ENCODE results near the gene KLHDC2. TPM values are rescaled to one million over a fixed set of nuclear protein-coding genes. Genes with fewer than 3 reads are reported as not detected.

Gene KLHDC2
- total and polyA plus RNA-seq, 2 donors (not counting 3 experiments of a cell fraction or from before 2014, with no cell fraction given): 25.2 to 29.2 TPM

- H3K4me3 ChIP-seq (replicated peaks in 1 of 3; ENCODE audit: insufficient read depth in 1 of 3, low read depth in 1 of 3, low read length in 3 of 3): no peak overlapping the region
- TF ChIP-seq JUN (IDR thresholded peaks at IDR 0.05; ENCODE audit: borderline replicate concordance, insufficient read depth, insufficient read length, low read depth) (no peak), MYC (IDR thresholded peaks at IDR 0.05; ENCODE audit: low read depth, low read length) (no peak), POLR2AphosphoS5 (IDR thresholded peaks at IDR 0.05; ENCODE audit: insufficient read depth, low read depth, low read length) (no peak), GATA2 (IDR thresholded peaks at IDR 0.05; ENCODE audit: insufficient read depth, insufficient read length, low read depth, low read length) (no peak), EZH2 (IDR thresholded peaks at IDR 0.05; ENCODE audit: borderline replicate concordance, low read depth, low read length, severe bottlenecking) (no peak)
- POLR2A ChIA-PET: no interaction called here
- dilution Hi-C loops (cut with MboI; ENCODE audit: extremely low pct_ligation_motif_present, low sequenced_read_pairs): no loop called here
- no peaks in the 10 kb centered on the region for H3K79me2 ChIP-seq (ENCODE audit: control insufficient read depth, insufficient read depth, low read length)
- H3K4me2 ChIP-seq (ENCODE audit: insufficient read depth, low read length): no peak overlapping the region
- H3K27me3 ChIP-seq (ENCODE audit: control insufficient read depth in 2 of 2, insufficient read depth in 2 of 2, low read length in 2 of 2): no peaks in the 10 kb centered on the region
- H3K36me3 ChIP-seq (ENCODE audit: control insufficient read depth in 2 of 2, extremely low read depth in 1 of 2, insufficient read depth in 2 of 2, low read length in 2 of 2): peaks cover 18 to 22% of the 10 kb centered on the region in 2 experiments
- CTCF ChIA-PET: interaction anchor here (1.6 kb wide), 1 partner anchor 9 kb away, joined by 4 read pairs; no protein-coding TSS in a partner anchor
- no peaks in the 10 kb centered on the region for H3K9me3 ChIP-seq (replicated peaks; ENCODE audit: control insufficient read depth, insufficient read depth, low read length)
- no peak overlapping the region for H3K27ac ChIP-seq (ENCODE audit: insufficient read depth, low read depth, low read length)
- H4K20me1 ChIP-seq (replicated peaks; ENCODE audit: control insufficient read depth, extremely low read depth, insufficient read depth, low read length): no peaks in the 10 kb centered on the region
- intact Hi-C loops (cut with micrococcal nuclease): no loop called here
- H3K4me1 ChIP-seq (ENCODE audit: control insufficient read depth, extremely low read depth, insufficient read depth, low read length): no peaks in the 10 kb centered on the region
- H3K9ac ChIP-seq (replicated peaks; ENCODE audit: extremely low read depth, insufficient read depth, low read length): no peak overlapping the region
- no peaks in the 10 kb centered on the region for H3K9me1 ChIP-seq (replicated peaks; ENCODE audit: control insufficient read depth, extremely low read depth, insufficient read depth, low read length)
- FAIRE-seq (no peak), DNase-seq (ENCODE audit: low read depth, low spot score) (no peak)
- BruUV-seq (replicated peaks): no TSS peak
- H2AFZ ChIP-seq (ENCODE audit: low read depth, low read length): no peak overlapping the region
Measured at GRCh38 chr14:49820176-49820575, 52.2 kb downstream of the KLHDC2 start.

GRCh38 chr14:49828640-49829039 is 60.7 kb downstream of the KLHDC2 start:
- no peak overlapping the region for H3K4me3 ChIP-seq (replicated peaks in 1 of 3; ENCODE audit: insufficient read depth in 1 of 3, low read depth in 1 of 3, low read length in 3 of 3)
- H4K20me1 ChIP-seq (replicated peaks; ENCODE audit: control insufficient read depth, extremely low read depth, insufficient read depth, low read length): no peaks in the 10 kb centered on the region
- CTCF ChIA-PET: interaction anchor here (0.9 to 5.1 kb wide), 4 partner anchors 11 to 367 kb away, joined by 3 to 33 read pairs (median 12); partner anchors contain the start of gene DNAAF2
- POLR2A ChIA-PET: interaction anchor here (0.6 kb wide), 1 partner anchor 219 kb away, joined by 3 read pairs; no protein-coding TSS in a partner anchor
- H3K27me3 ChIP-seq (ENCODE audit: control insufficient read depth in 2 of 2, insufficient read depth in 2 of 2, low read length in 2 of 2): no peaks in the 10 kb centered on the region
- TF ChIP-seq EZH2 (IDR thresholded peaks at IDR 0.05; ENCODE audit: borderline replicate concordance, low read depth, low read length, severe bottlenecking) (no peak), FOS (IDR thresholded peaks at IDR 0.05; ENCODE audit: borderline replicate concordance, insufficient read depth, low read length) (no peak), GATA2 (IDR thresholded peaks at IDR 0.05; ENCODE audit: insufficient read depth, insufficient read length, low read depth, low read length) (no peak), POLR2A (IDR thresholded peaks at IDR 0.05; ENCODE audit: low read depth, low read length) (no peak), MAX (IDR thresholded peaks at IDR 0.05; ENCODE audit: insufficient read depth, insufficient read length) (no peak), POLR2AphosphoS5 (IDR thresholded peaks at IDR 0.05; ENCODE audit: insufficient read depth, low read depth, low read length) (no peak), CTCF (IDR thresholded peaks at IDR 0.05; ENCODE audit: extremely low read depth in 1 of 2, insufficient read depth in 1 of 2, low read depth in 1 of 2, low read length in 2 of 2) (no peak), JUN (IDR thresholded peaks at IDR 0.05; ENCODE audit: borderline replicate concordance, insufficient read depth, insufficient read length, low read depth) (no peak), MYC (IDR thresholded peaks at IDR 0.05; ENCODE audit: low read depth, low read length) (no peak)
- H3K36me3 ChIP-seq (ENCODE audit: control insufficient read depth in 2 of 2, extremely low read depth in 1 of 2, insufficient read depth in 2 of 2, low read length in 2 of 2): peaks cover 23 to 51% of the 10 kb centered on the region in 2 experiments
- FAIRE-seq: no peak
- no peak overlapping the region for H3K9ac ChIP-seq (replicated peaks; ENCODE audit: extremely low read depth, insufficient read depth, low read length)
- H3K4me2 ChIP-seq (ENCODE audit: insufficient read depth, low read length): no peak overlapping the region
- intact Hi-C loops (cut with micrococcal nuclease) (no loop called here), dilution Hi-C loops (cut with MboI; ENCODE audit: extremely low pct_ligation_motif_present, low sequenced_read_pairs) (no loop called here)
- no peaks in the 10 kb centered on the region for H3K79me2 ChIP-seq (ENCODE audit: control insufficient read depth, insufficient read depth, low read length)
- no peak for DNase-seq (ENCODE audit: low read depth, low spot score)
- H3K9me1 ChIP-seq (replicated peaks; ENCODE audit: control insufficient read depth, extremely low read depth, insufficient read depth, low read length): no peaks in the 10 kb centered on the region
- no peak overlapping the region for H2AFZ ChIP-seq (ENCODE audit: low read depth, low read length)
- H3K4me1 ChIP-seq (ENCODE audit: control insufficient read depth, extremely low read depth, insufficient read depth, low read length): no peaks in the 10 kb centered on the region
- H3K27ac ChIP-seq (ENCODE audit: insufficient read depth, low read depth, low read length): no peak overlapping the region
- no TSS peak for BruUV-seq (replicated peaks)
- no peaks in the 10 kb centered on the region for H3K9me3 ChIP-seq (replicated peaks; ENCODE audit: control insufficient read depth, insufficient read depth, low read length)

Data from endothelial cell of umbilical vein (primary cell).